Stimulated activated CD8-positive, alpha-beta memory T cell treated with anti-CD3 and anti-CD28 coated beads, Interleukin-15, amount 100 ng/mL, for 24 hours (primary cell): Measurements from ENCODE around the gene EHD1.

Experiments
- DNase-seq: peaks from one replicate; pipeline ENCODE4 v3.0.0-alpha.2; 2020; ENCODE audit warnings: low read depth

Gene EHD1

DNA sequence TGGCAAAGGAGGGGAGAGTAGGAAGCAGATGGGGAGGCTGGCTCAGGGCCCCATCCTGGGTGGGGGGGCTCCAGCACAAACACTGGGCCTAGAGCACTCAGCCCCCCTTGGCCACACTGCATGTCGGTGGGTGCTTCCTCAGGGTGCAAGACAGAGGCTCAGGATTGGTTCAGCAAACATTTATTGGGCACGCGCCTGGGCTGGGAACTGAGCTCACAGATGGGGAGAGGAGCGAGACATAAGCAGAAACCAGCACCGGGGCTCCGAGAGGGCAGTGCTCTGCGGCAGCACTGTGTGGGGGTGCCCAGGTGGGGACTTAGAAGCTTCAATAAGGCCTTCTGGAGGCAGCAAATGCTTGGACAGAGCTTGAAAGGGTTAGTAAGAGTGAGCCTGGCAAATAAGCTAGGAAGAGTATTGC, 12.1 kb upstream of the EHD1 start:
- DNase-seq: no peak

DNA sequence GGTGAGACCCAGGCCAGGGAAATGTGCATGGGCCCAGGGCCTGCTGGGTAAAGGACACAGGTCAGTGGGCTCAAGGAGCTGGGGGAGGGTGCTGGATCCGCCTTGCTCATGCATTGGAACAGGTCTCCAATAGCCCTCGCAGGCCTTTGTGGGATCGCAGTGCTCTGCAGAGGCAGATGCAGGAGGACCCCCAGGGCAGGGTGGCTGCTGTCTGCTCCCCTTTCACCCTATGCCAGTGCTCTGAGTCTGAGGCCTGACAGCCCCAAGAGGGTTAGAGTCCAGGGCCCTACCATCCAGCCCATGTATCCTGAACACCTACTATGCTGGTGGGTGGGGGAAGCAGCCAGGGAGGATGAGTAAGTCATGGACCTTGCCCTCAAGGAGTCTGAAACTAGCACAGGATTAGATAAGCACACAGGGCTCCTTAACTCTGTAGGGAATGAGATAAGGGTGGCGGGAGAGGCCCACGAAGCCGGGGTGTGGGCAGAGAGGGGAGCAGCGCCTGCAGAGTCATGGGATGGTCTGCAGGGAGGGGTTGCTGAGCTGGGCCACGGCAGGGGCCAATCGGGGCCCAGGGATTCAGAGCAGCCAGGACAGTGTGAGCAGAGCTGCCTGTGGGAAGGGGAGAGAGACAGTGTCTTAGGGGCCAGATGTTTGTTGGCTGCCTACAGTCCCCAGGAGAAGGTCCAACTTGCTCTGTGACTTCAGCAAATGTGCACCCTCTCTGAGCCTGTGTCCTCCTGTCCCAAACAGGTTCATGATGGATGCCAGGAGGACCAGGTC, 10.5 kb upstream of the EHD1 start:
- no peak for DNase-seq

DNA sequence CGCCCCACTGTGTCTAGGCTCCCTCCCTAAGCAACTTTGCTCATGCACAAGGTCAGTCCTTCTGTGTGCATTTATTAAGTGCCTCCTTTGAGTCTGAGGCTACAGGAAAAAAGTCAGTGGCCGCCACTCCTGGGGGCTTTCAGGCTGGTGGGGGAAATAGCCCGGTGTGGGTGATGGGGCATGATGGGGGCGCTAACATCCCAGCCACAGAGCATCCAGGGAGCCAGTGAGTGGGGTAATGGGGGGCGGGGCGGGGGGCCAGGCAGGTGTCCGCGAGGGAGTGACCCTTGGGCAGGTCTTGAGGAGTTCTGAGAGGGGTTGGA, 9.9 kb upstream of the EHD1 start:
- no peak for DNase-seq

DNA sequence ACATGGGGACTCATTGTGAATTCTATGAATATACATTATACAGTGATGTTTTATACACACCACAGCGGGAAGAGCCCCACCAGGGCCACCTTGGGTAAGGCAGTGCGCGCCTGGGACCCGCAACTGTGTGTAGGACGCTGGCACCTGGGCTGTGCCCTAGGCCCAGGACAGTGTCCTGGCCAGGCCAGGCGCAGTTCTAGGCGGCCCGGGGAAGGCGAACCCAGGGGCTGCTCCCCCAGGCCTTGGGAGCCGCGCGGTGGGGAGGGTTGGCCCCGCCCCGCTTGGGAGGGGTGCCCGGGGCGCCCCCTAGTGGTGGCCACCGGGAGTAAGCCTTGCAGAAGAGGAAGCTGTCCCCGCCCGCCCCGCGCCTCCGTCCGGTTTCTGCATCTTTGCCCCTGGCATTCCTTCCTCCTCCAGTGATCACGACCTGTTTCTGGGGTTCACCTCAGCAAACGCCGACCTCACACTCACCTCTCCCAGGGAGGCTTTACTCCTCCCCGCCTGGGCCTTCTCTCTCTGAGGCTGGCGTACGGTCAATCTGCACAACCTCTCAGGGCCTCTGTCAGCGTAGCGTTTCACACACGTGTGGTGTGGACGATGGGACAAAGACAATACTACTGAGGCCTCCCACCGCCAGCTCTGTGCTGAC, 9.5 kb upstream of the EHD1 start:
- DNase-seq: peak; percentile 87

DNA sequence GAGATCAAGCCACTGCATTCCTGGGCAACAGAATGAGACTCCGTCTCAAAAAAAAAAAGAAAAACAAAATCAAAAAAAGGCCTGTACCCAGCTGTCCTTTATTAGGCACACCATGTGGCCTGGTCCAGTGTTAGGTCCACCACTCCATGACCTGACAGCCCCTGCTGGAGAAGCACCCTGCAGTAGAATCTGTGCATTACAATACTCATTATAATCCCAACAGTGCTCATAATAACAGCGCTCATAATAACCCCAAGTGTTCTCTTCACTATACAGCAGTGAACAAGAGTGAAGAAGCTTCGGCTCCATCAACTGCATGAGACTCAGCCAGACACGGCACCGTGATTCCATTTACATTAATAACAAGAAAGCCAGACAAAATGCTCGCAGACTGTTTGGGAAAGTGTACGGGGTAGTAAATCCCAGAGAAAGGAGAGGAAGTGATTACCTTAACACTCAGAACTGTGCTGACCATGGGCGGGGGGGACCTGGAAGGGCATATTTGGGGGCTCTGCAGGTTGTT, 8.9 kb upstream of the EHD1 start:
- no peak for DNase-seq

DNA sequence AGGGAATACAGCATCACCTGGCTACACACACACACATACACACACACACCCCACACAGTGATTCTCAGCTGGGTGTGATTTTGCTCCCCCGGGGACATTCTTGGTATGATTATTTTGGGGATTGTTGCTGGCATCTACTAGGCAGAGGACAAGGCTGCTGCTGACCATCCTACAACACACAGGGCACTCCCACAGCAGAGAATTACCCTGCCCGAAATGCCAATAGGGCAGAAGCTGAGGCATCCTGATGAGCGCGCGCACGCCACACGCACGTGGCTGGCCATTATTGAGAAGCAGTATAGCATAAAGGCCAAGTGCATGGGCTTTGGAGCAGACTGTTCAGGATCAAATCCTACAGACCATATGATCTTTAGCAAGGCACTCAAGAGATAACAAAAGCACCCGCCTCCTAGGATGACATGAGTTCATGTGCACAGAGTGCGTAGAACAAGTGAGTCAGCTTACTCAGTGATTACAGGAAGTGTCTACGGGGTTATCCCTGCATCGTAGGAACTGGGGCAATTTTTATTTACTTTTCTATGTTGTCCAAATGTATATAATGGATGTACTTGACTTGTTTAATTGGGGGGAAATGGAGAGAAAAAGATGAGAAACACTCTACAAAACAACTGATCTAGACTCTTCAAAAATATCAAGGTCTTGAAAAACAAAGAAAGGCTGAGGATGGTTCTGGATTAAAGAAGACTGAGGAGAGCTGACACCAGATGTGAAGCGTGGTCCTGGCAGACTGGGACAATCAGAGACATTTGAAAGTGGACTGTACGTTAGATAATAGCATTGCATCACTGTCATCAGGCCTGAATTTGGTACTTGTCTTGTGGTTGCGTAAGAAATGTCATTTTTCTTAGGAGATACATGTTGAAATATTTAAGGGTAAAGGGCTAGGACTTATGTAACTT, 7.2 kb upstream of the EHD1 start:
- DNase-seq: no peak

DNA sequence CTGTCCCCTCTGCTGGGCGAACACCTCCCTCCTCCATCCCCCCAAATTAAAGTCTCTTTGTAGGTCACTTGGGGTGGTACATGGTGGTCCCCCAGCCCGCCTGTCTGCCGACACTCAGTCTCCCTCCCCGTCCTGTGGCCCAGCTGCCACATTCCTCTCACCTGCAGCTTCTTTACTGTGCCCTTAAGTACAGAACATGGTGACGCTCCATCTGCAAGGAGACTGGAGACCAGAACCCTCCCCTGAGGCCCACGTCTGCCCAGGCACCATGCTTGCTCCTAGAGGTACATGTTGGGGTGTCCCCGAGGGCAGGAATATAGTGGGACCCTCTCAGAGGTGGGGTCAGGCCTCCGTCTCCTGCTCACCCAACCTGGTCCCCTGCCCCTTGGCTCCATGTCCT, 5.6 kb upstream of the EHD1 start:
- no peak for DNase-seq

DNA sequence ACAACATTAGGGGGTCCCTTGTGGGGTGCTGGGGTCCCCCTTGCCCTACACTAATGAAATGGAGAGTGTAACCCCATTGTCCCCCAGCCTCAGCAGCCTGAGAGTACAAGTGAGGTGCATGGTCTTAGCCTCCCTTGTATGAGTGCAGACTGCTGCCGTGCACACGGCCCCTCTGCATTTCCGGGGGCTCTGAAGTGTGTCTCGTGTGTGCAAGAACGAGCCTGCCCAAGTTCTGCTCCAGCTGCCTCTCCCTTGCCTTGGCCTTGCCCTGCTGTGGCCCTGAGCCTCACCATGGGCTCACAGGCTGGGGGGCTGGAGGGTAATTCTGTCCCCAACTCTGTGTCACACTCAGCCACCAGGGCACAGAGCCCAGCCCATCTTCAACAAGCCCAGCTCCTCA, 5.2 kb upstream of the EHD1 start:
- DNase-seq: no peak

DNA sequence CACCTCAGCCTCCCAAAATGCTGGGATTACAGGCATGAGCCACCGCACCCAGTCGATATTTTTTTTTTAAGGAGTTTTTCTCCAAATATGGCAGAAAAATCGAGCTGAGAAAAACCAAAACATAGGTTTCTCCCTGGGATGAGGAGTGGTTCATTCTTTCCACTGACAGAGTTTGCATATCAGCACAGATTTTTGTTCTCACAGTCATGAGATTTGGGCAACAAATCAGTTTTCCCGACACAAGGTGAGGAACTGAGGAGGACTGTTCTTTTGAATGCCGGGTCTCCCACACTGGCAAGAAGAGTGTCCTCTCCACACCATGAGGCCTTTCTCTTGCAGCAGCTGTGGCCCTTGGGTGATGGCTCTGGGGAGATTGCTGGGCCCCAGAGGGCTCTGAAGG, 3.8 kb upstream of the EHD1 start:
- DNase-seq: no peak

DNA sequence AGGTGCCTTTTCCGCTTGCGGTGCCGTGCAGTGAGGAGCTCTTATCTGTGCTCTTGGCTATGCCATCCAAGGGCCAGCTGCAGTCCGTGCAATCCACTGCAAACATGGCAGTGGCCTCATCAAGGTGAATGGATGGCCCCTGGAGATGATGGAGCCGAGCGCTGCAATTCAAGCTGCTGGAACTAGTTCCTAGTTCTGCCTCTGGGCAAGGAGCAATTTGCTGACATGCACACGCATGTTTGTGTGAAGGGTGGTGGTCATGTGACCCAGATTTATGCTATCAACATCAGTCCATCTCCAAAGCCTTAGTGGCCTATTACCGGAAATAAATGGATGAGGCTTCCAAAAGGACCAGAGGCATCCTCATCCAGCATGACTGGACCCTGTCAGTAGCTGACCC, 3.1 kb upstream of the EHD1 start:
- no peak for DNase-seq

DNA sequence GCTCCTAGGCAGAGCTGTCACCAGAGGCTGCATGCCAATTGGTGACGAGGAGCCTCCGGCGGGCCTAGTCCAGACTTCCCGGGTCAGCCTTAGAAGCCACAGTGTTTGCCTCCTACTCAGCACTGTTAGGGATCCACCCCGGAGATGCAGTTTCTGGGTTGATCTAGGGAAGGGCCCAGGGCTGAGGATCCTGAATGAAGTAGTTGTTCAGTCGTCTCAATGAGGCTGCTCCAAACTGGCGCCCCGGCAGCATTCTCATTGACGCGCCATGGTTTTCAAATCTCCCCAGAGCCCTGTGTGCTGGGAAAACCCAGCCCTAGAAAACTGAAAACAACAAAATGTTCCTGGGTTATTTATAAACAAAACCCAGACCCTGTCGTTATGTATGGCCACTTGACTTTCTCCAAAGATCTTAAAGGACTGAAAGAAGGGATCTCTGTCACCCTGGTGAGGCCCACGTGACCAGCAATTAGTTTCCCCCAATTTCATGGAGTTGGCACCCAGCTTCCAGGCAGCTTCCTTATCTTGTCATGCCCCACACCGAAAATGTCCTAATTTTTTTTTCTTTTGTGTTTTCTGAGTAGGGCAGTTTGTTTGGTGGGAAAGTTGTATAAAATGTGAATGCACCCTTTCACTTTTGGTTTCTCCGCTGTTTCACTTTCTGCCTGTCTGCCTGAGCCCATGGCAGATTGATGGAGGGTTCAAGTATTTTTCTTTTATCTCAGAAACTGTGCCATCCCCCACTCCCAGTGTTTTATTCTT, 2.0 kb upstream of the EHD1 start:
- no peak for DNase-seq

DNA sequence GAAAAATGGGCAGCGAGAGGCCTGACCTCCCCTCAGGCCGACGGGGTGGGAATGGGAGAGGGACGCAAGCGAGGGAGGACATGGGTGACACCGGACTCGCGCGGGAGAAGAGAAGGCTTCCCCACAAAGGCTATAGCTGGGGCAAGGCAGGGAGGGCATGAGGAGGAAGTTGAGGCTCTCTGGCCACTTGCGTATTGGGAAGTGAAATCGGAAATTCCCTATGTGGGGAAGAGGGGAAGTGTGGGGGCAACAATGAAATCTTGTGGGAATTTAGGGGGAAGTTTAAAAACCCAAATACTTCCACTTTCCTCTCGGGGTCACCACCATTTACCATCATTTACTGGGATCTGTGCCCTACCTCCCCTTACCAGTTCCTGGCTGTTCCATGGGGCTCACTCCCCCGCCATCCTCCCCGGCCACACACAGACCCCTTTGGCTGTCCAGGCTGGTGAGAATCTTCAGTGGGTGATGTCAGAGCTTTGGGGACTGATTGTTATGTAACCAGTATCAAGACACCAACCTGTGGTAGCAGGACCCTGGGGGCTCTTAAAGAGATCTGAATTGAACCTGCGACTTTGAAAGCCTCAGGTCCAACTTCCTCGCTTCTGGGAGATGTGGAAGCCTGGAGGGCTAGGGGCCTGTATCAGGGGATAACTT, 951 bp upstream of the EHD1 start:
- no peak for DNase-seq

DNA sequence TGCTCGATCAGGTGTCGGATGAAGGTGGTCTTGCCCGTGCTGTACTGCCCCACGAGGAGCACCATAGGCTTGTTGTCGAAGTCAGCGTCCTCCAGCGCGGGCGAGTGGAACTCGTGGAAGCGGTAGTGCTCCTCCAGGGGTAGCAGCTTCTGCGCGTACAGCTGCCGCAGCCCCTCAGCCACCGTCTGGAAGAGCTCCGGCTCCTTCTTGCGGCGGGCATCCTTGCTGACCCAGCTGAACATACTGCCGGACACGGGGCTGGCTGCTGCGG, 263 bp downstream of the EHD1 start:
- DNase-seq: no peak

DNA sequence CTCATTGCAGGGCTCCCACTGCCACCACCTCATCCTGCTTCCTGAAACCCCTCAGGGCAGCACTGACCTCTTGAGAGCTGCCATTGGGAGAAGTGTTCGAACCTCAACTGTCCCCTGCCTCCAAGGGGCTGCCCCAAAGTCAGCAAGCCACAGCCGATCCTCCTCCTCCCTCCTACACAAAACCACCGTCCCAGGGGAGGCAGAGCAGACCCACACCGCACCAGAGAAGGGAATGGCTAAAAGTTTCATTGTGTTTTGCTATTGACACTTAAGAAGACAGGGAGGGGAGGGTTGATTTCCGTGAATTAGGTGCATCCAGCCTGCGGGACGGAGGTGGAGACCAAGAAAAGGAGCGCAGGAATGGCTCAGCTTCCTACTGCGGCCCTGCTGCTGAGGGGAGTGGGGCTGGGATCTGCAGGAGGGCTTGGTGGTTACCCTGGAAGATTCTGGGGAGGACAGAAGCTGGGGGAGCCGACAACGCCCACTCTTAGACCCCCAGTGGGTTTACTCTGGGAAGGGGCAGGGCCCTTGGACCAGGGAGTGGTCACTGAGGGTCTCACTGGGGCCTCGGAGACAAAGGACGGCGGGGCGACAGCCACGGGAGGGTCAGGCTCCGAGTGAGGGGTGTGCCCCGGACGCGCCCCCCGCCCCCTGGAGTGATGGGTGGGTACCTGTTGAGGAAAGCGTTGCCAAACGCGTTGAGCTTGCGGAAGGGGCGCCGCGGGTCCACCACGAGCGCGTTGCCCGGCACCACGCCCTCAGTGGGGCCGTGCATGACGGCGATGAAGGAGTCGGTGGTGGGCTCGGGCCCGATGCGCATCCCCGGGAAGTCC, 815 bp downstream of the EHD1 start:
- no peak for DNase-seq

DNA sequence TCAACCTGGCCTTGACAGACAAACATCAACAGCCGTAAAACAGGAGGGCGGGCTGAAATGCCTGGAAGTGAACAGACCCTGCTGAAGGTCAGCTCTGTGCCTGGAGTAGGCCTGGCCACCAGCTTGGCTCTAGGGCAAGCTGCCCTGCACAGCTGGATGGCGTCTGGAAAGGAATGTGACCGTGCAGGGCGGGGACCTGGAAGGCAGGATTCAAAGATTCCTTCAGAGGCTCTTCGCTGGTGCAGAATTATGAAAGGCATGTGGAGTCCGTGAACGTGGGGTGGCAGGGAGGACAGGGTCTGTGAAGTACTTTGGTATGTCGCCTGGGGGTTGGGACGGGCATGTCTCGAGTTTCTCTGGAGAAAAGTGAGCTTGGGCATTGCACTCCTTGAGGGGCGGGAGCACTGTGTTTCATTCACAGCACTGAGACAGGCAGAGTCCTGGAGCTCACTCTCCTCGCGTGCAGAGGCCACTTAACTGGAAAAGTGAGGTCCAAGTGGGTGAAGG, 1.5 kb downstream of the EHD1 start:
- DNase-seq: no peak

DNA sequence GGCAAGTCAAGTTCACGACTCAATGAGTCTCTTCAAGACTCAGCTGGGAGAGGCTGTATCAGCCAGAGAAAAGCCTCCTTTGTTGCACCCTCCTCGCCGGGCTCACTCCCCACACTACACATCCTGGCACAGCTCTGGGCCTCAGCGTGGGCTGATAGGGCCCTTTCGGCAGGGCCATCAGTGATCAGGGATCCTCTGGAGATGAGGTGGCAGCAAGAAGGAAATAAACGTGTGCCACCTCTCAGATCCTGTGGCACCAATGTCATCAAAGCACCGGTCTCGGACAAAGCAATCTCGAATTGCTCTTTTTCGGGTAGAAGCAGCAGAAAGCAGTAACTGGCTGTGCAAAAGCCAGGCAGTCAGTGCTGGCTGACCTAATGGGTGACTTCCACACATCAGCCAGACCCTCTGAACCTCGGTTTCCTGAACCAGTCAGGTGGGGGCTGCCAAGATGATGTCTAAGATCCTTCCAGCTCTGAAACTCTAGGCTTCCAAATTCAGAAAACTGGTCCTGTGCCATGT, 2.1 kb downstream of the EHD1 start:
- no peak for DNase-seq

DNA sequence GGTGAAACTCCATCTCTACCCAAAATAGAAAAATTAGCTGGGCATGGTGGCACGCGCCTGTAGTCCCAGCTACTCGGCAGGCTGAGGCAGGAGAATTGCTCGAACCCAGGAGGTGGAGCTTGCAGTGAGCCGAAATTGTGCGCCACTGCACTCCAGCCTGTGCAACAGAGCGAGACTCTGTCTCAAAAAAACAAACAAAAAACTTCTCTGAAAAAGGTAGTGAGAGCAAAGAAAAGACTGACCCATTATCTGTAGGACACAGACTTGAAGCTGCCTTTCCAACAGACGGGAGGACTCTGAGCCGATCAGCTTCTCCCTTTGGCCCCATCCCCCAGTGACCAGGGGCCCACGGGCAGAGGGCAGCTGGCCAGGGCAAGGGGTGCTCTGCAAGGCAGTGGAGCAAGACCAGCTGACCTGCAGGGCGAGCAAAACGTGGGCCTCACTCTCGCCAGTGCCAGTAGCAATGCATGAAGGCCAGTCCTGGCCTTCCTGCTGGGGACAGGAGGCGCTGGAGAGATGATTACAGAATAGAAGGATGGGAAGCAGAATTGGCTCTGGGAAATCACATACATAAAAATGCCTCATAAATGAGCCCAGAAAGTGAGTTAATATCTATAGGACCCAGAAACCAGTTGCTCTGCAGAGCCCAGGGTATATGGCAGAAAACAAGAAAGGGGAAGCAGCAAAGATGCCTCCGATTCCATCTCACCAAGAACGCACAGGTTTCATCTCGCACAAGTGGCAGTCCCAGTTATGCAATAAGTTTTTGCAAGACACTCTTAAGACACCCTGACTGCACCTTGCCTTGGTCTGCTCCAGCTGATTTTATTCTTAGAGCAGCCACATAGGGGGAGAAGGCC, 2.8 kb downstream of the EHD1 start:
- no peak for DNase-seq

DNA sequence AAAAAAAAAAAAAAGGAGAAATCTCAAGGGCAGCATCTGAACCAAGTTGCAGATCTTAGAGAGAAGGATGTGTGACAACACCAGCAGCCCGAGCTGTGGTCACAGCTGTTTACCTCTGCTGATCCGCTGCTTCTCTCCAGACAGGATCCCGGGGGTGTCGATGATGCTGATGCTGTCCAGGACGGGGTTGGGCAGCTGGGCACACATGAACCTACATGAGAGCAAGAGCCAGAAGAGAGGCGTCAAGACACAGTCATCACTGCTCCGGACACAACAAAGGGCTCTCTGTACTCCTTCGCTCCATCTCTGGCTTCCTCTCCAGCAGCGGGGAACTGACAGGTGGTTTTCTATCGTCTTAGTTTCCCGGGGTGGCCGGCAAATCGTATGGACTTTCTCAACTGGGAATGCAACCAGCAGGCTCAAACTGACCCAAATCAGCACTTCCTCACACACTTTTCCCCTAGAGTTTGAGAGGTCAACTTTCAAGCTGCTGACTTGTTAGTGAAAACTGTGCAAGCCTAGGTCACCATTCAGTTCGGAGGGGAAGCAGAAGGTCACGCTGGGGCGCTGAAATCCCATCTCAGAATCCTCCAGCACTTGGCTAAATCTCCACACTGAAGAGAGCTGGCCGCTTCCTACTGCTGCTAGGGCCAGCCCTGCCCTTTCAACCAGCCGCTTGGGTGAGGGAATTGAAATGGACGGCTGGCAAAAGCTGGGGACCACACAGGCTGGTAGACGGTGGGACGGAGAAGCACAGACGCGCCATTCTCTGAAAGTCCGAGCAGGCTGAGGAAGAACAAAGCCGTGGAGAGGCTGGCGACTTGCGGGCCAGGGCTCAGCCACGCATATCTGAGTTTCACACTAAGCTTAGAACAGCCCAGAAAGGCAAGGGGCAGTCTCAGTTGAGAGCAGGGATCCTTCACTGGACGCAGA, 3.8 kb downstream of the EHD1 start:
- DNase-seq: no peak
